BLaER1 (cell line): ENCODE results near the gene CD33.

ENCODE experiments used
- H3K27ac ChIP-seq: shearing (Covaris generic); formaldehyde crosslinking; 2 replicates; pipeline ENCODE4 v1.8.1; 2022
- H3K27me3 ChIP-seq: shearing (Covaris generic); formaldehyde crosslinking; 2 replicates; pipeline ENCODE4 v1.8.1; 2022
- H3K36me3 ChIP-seq: shearing (Covaris generic); formaldehyde crosslinking; 2 replicates; pipeline ENCODE4 v1.8.1; 2022
- H3K4me1 ChIP-seq: shearing (Covaris generic); formaldehyde crosslinking; 2 replicates; pipeline ENCODE4 v1.8.1; 2022
- H3K4me2 ChIP-seq: shearing (Covaris generic); formaldehyde crosslinking; 2 replicates; pipeline ENCODE4 v1.8.1; 2022
- H3K4me3 ChIP-seq: shearing (Covaris generic); formaldehyde crosslinking; 2 replicates; pipeline ENCODE4 v1.8.1; 2022
- H3K9ac ChIP-seq: shearing (Covaris generic); formaldehyde crosslinking; 2 replicates; pipeline ENCODE4 v1.8.1; 2022
- H3K9me3 ChIP-seq: shearing (Covaris generic); formaldehyde crosslinking; 2 replicates; pipeline ENCODE4 v1.8.1; 2022
- H4K20me1 ChIP-seq: shearing (Covaris generic); formaldehyde crosslinking; 2 replicates; pipeline ENCODE4 v1.8.1; 2022
- Cebpa-rat ChIP-seq: shearing (Covaris generic); IDR thresholded peaks from 2 replicates; pipeline ENCODE4 v1.8.1; 2022

CD33 gene

GRCh38 chr19:51274049-51274770 is 49.3 kb downstream of the CD33 start:
- H3K27me3 ChIP-seq = no peaks in the 10 kb centered on the region

GRCh38 chr19:51277112-51277511 is 52.2 kb downstream of the CD33 start:
- no peak overlapping the region for H3K4me3 ChIP-seq
- no peak overlapping the region for H3K9ac ChIP-seq
- H4K20me1 ChIP-seq = no peaks in the 10 kb centered on the region
- H3K27me3 ChIP-seq = no peaks in the 10 kb centered on the region
- H3K36me3 ChIP-seq = no peaks in the 10 kb centered on the region
- peaks cover 27% of the 10 kb centered on the region for H3K4me1 ChIP-seq
- TF ChIP-seq Cebpa-rat = no peak
- H3K9me3 ChIP-seq = peaks cover 14% of the 10 kb centered on the region
- H3K27ac ChIP-seq = no peak overlapping the region
- H3K4me2 ChIP-seq = no peak overlapping the region

More at GRCh38 chr19:51274049-51274770, 49.3 kb downstream of the CD33 start:
- no peak for TF ChIP-seq Cebpa-rat
- Histone ChIP-seq H3K4me2 (no peak overlapping the region), H3K4me1 (peaks cover 18% of the 10 kb centered on the region), H3K27ac (no peak overlapping the region), H4K20me1 (no peaks in the 10 kb centered on the region), H3K4me3 (no peak overlapping the region), H3K36me3 (no peaks in the 10 kb centered on the region), H3K9me3 (no peaks in the 10 kb centered on the region), H3K9ac (no peak overlapping the region)

GRCh38 chr19:51282335-51282734 is 57.5 kb downstream of the CD33 start:
- Histone ChIP-seq H3K27ac (no peak overlapping the region), H3K9me3 (peaks cover 17% of the 10 kb centered on the region), H3K27me3 (no peaks in the 10 kb centered on the region), H4K20me1 (no peaks in the 10 kb centered on the region), H3K36me3 (no peaks in the 10 kb centered on the region), H3K4me3 (no peak overlapping the region), H3K9ac (no peak overlapping the region), H3K4me1 (peaks cover 19% of the 10 kb centered on the region), H3K4me2 (no peak overlapping the region)
- TF ChIP-seq Cebpa-rat = no peak

- H3K4me1 ChIP-seq = no peaks in the 10 kb centered on the region
- no peak for TF ChIP-seq Cebpa-rat
- no peak overlapping the region for H3K4me2 ChIP-seq
- no peaks in the 10 kb centered on the region for H4K20me1 ChIP-seq
- peaks cover 7% of the 10 kb centered on the region for H3K9me3 ChIP-seq
- H3K27me3 ChIP-seq = no peaks in the 10 kb centered on the region
- no peaks in the 10 kb centered on the region for H3K36me3 ChIP-seq
- H3K27ac ChIP-seq = no peak overlapping the region
- no peak overlapping the region for H3K9ac ChIP-seq
- no peak overlapping the region for H3K4me3 ChIP-seq
These were observed 60.8 kb downstream of the CD33 start for GRCh38 chr19:51285682-51286081.
